ENCODE measurements around the gene YBX2.
A peak's percentile ranks its signal among the peaks of the same experiment; 100 is the strongest.

Gene YBX2

DNA sequence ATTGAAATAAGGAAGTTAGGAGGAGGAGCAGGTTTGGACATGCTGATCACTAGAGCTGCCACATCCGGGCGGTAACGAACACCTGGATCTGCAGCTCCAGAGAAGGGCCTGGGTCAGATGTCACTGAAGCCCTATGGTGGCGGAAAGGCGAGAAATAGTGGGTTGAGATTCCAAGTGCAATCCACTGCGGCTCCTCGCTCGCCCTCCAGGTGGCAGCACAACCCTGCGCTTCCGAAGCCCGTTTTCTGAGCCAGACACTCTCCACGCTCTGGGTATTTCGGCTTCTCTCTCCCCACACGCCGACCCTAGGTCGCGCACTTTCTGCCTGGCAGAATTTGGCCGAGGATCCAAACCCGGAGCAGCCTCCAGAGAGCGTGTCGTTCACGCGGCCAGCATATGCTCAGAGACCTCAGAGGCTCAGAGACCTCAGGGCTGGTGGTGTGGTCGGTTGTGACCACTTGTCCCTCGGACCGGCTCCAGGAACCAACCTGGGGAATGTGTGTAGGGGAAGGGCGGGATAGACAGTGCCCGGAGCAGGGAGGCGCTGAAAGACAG is 13.8 kb downstream of the YBX2 start (continued):
- TF ChIP-seq, protein P1, sequence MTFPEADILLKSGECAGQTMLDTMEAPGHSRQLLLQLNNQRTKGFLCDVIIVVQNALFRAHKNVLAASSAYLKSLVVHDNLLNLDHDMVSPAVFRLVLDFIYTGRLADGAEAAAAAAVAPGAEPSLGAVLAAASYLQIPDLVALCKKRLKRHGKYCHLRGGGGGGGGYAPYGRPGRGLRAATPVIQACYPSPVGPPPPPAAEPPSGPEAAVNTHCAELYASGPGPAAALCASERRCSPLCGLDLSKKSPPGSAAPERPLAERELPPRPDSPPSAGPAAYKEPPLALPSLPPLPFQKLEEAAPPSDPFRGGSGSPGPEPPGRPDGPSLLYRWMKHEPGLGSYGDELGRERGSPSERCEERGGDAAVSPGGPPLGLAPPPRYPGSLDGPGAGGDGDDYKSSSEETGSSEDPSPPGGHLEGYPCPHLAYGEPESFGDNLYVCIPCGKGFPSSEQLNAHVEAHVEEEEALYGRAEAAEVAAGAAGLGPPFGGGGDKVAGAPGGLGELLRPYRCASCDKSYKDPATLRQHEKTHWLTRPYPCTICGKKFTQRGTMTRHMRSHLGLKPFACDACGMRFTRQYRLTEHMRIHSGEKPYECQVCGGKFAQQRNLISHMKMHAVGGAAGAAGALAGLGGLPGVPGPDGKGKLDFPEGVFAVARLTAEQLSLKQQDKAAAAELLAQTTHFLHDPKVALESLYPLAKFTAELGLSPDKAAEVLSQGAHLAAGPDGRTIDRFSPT (tag by site-specific recombination; IDR thresholded peaks at IDR 0.05): no peak
- 0 out of 2 replicates have a peak, but pooled peaks have one; percentile 41 for TF ChIP-seq ZNF561 (tag by site-specific recombination; IDR thresholded peaks at IDR 0.05; ENCODE audit: borderline replicate concordance)
- TF ChIP-seq, protein P2, sequence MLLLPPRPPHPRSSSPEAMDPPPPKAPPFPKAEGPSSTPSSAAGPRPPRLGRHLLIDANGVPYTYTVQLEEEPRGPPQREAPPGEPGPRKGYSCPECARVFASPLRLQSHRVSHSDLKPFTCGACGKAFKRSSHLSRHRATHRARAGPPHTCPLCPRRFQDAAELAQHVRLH (tag by site-specific recombination; IDR thresholded peaks at IDR 0.05): no peak
- TF ChIP-seq ZIC2 (tag by site-specific recombination; IDR thresholded peaks at IDR 0.05): no peak
- TF ChIP-seq ZNF292 (tag by site-specific recombination; IDR thresholded peaks at IDR 0.05; ENCODE audit: borderline replicate concordance, low read depth): no peak
- no peak for TF ChIP-seq HOXA7 (CRISPR knock-in tag; IDR thresholded peaks at IDR 0.05; ENCODE audit: borderline replicate concordance)

DNA sequence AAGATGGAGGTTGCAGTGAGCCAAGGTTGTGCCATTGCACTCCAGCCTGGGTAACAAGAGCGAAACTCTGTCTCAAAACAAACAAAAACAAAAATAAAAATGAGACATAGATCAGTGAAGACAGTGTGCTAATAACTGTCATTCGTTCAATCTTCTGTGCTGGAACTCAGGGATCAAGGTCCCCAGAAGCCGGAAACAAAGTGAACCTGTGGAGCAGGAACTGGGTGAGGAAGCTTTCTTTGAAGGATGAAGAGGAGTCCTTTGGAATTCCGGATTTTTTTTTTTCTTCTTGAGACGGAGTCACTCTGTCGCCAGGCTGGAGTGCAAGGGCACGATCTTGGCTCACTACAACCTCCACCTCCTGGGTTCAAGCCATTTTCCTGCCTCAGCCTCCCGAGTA is 15.0 kb downstream of the YBX2 start:
- no peak for TF ChIP-seq ZNF596 (tag by site-specific recombination; IDR thresholded peaks at IDR 0.05)
- TF ChIP-seq, protein P3, sequence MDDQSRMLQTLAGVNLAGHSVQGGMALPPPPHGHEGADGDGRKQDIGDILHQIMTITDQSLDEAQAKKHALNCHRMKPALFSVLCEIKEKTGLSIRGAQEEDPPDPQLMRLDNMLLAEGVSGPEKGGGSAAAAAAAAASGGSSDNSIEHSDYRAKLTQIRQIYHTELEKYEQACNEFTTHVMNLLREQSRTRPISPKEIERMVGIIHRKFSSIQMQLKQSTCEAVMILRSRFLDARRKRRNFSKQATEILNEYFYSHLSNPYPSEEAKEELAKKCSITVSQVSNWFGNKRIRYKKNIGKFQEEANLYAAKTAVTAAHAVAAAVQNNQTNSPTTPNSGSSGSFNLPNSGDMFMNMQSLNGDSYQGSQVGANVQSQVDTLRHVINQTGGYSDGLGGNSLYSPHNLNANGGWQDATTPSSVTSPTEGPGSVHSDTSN (CRISPR knock-in tag; IDR thresholded peaks at IDR 0.05): no peak
- no peak for TF ChIP-seq ZNF560 (tag by site-specific recombination; IDR thresholded peaks at IDR 0.05; ENCODE audit: borderline replicate concordance)
- TF ChIP-seq ZBTB21 (tag by site-specific recombination; IDR thresholded peaks at IDR 0.05): no peak
- TF ChIP-seq, protein P4, sequence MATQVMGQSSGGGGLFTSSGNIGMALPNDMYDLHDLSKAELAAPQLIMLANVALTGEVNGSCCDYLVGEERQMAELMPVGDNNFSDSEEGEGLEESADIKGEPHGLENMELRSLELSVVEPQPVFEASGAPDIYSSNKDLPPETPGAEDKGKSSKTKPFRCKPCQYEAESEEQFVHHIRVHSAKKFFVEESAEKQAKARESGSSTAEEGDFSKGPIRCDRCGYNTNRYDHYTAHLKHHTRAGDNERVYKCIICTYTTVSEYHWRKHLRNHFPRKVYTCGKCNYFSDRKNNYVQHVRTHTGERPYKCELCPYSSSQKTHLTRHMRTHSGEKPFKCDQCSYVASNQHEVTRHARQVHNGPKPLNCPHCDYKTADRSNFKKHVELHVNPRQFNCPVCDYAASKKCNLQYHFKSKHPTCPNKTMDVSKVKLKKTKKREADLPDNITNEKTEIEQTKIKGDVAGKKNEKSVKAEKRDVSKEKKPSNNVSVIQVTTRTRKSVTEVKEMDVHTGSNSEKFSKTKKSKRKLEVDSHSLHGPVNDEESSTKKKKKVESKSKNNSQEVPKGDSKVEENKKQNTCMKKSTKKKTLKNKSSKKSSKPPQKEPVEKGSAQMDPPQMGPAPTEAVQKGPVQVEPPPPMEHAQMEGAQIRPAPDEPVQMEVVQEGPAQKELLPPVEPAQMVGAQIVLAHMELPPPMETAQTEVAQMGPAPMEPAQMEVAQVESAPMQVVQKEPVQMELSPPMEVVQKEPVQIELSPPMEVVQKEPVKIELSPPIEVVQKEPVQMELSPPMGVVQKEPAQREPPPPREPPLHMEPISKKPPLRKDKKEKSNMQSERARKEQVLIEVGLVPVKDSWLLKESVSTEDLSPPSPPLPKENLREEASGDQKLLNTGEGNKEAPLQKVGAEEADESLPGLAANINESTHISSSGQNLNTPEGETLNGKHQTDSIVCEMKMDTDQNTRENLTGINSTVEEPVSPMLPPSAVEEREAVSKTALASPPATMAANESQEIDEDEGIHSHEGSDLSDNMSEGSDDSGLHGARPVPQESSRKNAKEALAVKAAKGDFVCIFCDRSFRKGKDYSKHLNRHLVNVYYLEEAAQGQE (tag by site-specific recombination; IDR thresholded peaks at IDR 0.05): no peak
- TF ChIP-seq ZNF10 (tag by site-specific recombination; IDR thresholded peaks at IDR 0.05): no peak
- TF ChIP-seq ZNF544 (tag by site-specific recombination; IDR thresholded peaks at IDR 0.05): no peak
- TF ChIP-seq, protein P5, sequence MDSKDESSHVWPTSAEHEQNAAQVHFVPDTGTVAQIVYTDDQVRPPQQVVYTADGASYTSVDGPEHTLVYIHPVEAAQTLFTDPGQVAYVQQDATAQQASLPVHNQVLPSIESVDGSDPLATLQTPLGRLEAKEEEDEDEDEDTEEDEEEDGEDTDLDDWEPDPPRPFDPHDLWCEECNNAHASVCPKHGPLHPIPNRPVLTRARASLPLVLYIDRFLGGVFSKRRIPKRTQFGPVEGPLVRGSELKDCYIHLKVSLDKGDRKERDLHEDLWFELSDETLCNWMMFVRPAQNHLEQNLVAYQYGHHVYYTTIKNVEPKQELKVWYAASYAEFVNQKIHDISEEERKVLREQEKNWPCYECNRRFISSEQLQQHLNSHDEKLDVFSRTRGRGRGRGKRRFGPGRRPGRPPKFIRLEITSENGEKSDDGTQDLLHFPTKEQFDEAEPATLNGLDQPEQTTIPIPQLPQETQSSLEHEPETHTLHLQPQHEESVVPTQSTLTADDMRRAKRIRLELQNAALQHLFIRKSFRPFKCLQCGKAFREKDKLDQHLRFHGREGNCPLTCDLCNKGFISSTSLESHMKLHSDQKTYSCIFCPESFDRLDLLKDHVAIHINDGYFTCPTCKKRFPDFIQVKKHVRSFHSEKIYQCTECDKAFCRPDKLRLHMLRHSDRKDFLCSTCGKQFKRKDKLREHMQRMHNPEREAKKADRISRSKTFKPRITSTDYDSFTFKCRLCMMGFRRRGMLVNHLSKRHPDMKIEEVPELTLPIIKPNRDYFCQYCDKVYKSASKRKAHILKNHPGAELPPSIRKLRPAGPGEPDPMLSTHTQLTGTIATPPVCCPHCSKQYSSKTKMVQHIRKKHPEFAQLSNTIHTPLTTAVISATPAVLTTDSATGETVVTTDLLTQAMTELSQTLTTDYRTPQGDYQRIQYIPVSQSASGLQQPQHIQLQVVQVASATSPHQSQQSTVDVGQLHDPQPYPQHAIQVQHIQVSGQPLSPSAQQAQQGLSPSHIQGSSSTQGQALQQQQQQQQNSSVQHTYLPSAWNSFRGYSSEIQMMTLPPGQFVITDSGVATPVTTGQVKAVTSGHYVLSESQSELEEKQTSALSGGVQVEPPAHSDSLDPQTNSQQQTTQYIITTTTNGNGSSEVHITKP (tag by site-specific recombination; IDR thresholded peaks at IDR 0.05): no peak
- TF ChIP-seq ZFHX2 (tag by site-specific recombination; conservative IDR thresholded peaks at IDR 0.05): no peak
- TF ChIP-seq, protein P6, sequence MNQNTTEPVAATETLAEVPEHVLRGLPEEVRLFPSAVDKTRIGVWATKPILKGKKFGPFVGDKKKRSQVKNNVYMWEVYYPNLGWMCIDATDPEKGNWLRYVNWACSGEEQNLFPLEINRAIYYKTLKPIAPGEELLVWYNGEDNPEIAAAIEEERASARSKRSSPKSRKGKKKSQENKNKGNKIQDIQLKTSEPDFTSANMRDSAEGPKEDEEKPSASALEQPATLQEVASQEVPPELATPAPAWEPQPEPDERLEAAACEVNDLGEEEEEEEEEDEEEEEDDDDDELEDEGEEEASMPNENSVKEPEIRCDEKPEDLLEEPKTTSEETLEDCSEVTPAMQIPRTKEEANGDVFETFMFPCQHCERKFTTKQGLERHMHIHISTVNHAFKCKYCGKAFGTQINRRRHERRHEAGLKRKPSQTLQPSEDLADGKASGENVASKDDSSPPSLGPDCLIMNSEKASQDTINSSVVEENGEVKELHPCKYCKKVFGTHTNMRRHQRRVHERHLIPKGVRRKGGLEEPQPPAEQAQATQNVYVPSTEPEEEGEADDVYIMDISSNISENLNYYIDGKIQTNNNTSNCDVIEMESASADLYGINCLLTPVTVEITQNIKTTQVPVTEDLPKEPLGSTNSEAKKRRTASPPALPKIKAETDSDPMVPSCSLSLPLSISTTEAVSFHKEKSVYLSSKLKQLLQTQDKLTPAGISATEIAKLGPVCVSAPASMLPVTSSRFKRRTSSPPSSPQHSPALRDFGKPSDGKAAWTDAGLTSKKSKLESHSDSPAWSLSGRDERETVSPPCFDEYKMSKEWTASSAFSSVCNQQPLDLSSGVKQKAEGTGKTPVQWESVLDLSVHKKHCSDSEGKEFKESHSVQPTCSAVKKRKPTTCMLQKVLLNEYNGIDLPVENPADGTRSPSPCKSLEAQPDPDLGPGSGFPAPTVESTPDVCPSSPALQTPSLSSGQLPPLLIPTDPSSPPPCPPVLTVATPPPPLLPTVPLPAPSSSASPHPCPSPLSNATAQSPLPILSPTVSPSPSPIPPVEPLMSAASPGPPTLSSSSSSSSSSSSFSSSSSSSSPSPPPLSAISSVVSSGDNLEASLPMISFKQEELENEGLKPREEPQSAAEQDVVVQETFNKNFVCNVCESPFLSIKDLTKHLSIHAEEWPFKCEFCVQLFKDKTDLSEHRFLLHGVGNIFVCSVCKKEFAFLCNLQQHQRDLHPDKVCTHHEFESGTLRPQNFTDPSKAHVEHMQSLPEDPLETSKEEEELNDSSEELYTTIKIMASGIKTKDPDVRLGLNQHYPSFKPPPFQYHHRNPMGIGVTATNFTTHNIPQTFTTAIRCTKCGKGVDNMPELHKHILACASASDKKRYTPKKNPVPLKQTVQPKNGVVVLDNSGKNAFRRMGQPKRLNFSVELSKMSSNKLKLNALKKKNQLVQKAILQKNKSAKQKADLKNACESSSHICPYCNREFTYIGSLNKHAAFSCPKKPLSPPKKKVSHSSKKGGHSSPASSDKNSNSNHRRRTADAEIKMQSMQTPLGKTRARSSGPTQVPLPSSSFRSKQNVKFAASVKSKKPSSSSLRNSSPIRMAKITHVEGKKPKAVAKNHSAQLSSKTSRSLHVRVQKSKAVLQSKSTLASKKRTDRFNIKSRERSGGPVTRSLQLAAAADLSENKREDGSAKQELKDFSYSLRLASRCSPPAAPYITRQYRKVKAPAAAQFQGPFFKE (tag by site-specific recombination; IDR thresholded peaks at IDR 0.05; ENCODE audit: borderline replicate concordance): no peak
- no peak for TF ChIP-seq ZNF843 (tag by site-specific recombination; IDR thresholded peaks at IDR 0.05)
- ChIA-PET CTCF (interaction anchor here (0.6 to 9.0 kb wide), 13 partner anchors 10 to 269 kb away, joined by 3 to 160 read pairs (median 4); partner anchors contain the start of gene ACAP1), POLR2A (interaction anchor here (1.0 kb wide), 1 partner anchor 9 kb away, joined by 3 read pairs; no protein-coding TSS in a partner anchor)
- H3K36me3 ChIP-seq (ENCODE audit: control insufficient read depth in 2 of 2, insufficient read depth in 1 of 2, low read length in 2 of 2): no peaks in the 10 kb centered on the region; a peak in 1 of 3 replicates
- H3K4me1 ChIP-seq (ENCODE audit: control insufficient read depth, insufficient read depth, low read length): peaks cover 9% of the 10 kb centered on the region
- no peak overlapping the region for H3K27ac ChIP-seq (ENCODE audit: extremely low read depth, low read depth, low read length)
- no peaks in the 10 kb centered on the region for H3K9me3 ChIP-seq (ENCODE audit: control insufficient read depth, insufficient read depth, low read depth, low read length)
- H3K4me3 ChIP-seq (ENCODE audit: low read depth, low read length): no peak overlapping the region

All from HEK293 (cell line).